ENCODE data around the gene GADD45A. TPM values are rescaled to one million over a fixed set of nuclear protein-coding genes. Genes with fewer than 3 reads are reported as not detected.

Gene GADD45A
- total RNA-seq, 1 donor from 2014 or later: 46.5 TPM

GRCh38 chr1:67666636-67667035 lies 18.4 kb upstream of the GADD45A start:
- Mint-ChIP-seq H3K4me1 (ENCODE audit: unreplicated experiment) (peaks cover 14% of the 10 kb centered on the region), H3K27ac (ENCODE audit: unreplicated experiment) (no peak overlapping the region), H3K27me3 (ENCODE audit: unreplicated experiment) (peaks cover 8% of the 10 kb centered on the region), H3K4me3 (ENCODE audit: unreplicated experiment) (no peak overlapping the region), H3K9me3 (ENCODE audit: unreplicated experiment) (no peaks in the 10 kb centered on the region), H3K36me3 (ENCODE audit: low read depth, unreplicated experiment) (no peaks in the 10 kb centered on the region)
- no peak for DNase-seq (ENCODE audit: low spot score)
- TF ChIP-seq CTCF (IDR thresholded peaks at IDR 0.05; ENCODE audit: unreplicated experiment): no peak

- no peak for TF ChIP-seq CTCF (IDR thresholded peaks at IDR 0.05; ENCODE audit: unreplicated experiment)
- no peak overlapping the region for H3K27ac Mint-ChIP-seq (ENCODE audit: unreplicated experiment)
- H3K4me1 Mint-ChIP-seq (ENCODE audit: unreplicated experiment): peaks cover 3% of the 10 kb centered on the region
- H3K9me3 Mint-ChIP-seq (ENCODE audit: unreplicated experiment): no peaks in the 10 kb centered on the region
- H3K4me3 Mint-ChIP-seq (ENCODE audit: unreplicated experiment): no peak overlapping the region
- H3K36me3 Mint-ChIP-seq (ENCODE audit: low read depth, unreplicated experiment): no peaks in the 10 kb centered on the region
- DNase-seq (ENCODE audit: low spot score): no peak
- peaks cover 8% of the 10 kb centered on the region for H3K27me3 Mint-ChIP-seq (ENCODE audit: unreplicated experiment)
Measured at GRCh38 chr1:67668660-67669059, 16.3 kb upstream of the GADD45A start.

- DNase-seq (ENCODE audit: low spot score): no peak
- Mint-ChIP-seq H3K4me3 (ENCODE audit: unreplicated experiment) (no peak overlapping the region), H3K9me3 (ENCODE audit: unreplicated experiment) (no peaks in the 10 kb centered on the region), H3K4me1 (ENCODE audit: unreplicated experiment) (peaks cover 15% of the 10 kb centered on the region), H3K27ac (ENCODE audit: unreplicated experiment) (peak overlapping the region; percentile 36), H3K36me3 (ENCODE audit: low read depth, unreplicated experiment) (no peaks in the 10 kb centered on the region), H3K27me3 (ENCODE audit: unreplicated experiment) (peaks cover 8% of the 10 kb centered on the region)
- TF ChIP-seq CTCF (IDR thresholded peaks at IDR 0.05; ENCODE audit: unreplicated experiment): no peak
Measured at GRCh38 chr1:67672260-67672803, 12.7 kb upstream of the GADD45A start.

GRCh38 chr1:67673468-67674201 lies 11.4 kb upstream of the GADD45A start:
- no peaks in the 10 kb centered on the region for H3K9me3 Mint-ChIP-seq (ENCODE audit: unreplicated experiment)
- H3K4me1 Mint-ChIP-seq (ENCODE audit: unreplicated experiment): peaks cover 15% of the 10 kb centered on the region
- DNase-seq (ENCODE audit: low spot score): no peak
- no peak for TF ChIP-seq CTCF (IDR thresholded peaks at IDR 0.05; ENCODE audit: unreplicated experiment)
- peaks cover 3% of the 10 kb centered on the region for H3K27me3 Mint-ChIP-seq (ENCODE audit: unreplicated experiment)
- H3K36me3 Mint-ChIP-seq (ENCODE audit: low read depth, unreplicated experiment): no peaks in the 10 kb centered on the region
- no peak overlapping the region for H3K27ac Mint-ChIP-seq (ENCODE audit: unreplicated experiment)
- H3K4me3 Mint-ChIP-seq (ENCODE audit: unreplicated experiment): no peak overlapping the region
